ENCODE data around the gene ICAM2.

The ICAM2 gene

DNA sequence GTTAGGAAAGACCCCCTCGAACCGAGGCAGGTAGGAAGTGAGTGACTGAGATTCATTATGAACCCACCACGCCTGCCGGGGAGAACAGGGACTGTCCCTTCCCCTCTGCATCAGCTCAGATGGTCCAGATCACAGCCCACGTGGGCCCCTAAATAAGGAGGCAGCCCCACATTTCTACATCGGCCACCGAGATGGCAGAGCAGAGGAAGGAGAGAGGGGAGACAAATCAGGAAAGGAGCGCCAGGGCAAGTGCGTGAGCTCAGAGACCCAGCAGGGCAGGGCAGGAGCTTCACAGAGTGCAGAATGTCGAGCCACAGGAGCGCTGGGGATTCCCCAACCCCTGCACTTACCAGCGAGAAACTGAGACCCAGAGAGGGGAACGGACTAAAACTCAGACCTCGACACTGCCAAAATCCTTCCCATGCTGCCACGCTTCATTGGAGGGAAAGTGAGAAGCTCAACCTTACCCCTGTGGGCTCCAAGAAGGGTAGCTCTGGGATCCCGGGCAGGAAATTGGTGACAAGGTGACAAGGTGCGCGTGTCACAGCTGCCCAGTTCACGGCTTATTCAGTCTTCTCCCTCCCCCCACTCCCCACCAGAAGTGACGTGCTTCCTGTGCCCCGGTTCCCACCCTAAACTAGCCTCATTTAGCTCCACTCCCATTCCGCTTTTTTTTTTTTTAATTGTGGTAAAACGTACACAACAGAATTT lies at the start of gene ICAM2:
Gene ICAM2, minus strand, starts transcription at position 578 of the 711 bp plus-strand sequence. CDS start 13,942 bp downstream, outside the sequence.
- DNase-seq = no peak

DNA sequence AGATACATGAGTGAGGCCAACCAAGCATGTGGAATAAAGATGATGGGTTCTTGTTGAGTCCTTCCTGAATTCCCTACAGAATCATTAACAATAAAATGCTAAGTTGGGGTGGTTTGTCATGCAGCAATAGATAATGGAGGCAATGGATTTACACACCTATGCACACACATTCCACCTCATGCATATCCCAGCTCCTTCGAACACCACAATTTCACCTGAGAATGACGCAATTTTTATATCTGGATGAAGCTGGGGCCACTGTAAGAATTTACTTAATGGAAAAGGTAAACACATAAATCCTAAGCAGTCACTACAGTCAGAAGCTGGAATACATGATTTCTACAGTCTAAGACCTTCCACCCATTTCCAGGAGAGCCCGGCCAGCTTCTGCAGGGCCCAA lies 49.8 kb upstream of the ICAM2 start:
- no peak for DNase-seq

DNA sequence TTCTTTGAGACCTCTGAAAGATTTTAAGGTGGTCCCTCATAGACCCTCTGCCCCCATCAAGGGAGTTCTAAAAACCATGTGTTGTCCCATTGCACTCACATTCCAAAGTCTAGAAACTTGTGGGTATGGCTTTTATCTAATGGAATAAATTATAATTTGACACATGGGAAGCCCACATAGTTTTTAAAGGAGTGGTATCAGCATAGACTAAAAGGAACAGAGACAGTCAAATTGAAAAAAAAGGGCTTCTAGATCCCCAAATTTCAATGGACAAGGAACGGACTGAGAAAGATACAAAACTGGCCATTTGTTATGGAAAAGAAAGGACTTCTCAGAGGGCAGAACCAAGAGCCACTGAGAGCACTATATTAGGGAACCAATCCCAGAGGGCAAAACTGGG lies 48.7 kb upstream of the ICAM2 start:
- no peak for DNase-seq

DNA sequence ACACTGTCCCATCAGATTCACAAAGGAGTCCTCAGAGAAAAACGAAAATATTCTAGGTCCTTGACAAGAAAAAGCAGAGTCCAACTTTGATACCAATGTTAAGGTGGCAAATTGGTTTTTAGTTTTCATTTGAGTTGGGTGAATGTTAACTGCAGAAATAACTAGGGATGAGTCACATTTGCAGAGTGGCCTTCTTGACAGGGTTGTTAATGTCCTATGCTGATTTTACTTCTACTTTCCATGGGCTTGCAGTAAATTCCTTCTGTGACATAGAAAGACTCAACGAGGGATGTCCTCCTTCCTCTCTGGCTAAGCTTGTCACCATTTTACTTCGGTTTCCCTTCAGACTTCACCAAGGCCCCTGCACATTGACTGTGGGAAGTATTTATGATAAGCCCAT lies 47.2 kb upstream of the ICAM2 start:
- no peak for DNase-seq

DNA sequence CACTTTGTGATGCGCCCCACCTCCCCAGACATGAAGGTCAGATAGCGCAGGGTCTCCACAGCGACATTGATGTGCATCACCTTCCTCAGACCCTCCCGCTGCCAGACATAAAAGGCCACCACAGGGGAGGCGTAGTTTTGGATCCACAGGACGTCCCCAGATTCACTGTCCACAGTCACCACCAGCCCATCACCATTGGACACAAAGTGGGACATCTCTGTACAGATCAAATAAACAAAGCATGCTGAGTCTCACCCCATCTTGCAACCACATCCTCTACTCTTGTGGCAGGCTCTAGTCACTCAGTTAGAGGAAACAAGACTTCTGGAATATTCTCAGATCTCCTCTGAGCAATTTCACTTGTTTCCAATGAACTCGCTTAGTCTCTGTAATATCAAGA lies 46.3 kb upstream of the ICAM2 start:
- no peak for DNase-seq

DNA sequence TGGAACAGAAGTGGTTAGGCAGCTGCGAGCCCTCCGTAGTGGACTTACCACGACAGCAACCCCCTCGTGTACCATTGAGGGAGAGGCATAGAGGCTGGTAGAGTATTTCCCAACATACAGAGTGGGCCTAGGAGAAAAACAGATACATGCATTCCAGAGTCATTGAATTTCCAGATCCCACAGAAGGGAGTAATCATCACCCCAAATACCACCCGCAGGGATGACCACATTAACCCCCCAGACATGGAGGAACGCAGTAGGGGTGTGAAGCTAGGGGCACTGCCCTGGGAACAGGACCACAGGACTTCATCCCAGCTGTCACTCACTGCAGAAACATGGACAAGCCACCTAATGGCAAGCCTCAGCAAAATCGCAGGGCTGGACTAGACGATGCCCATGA lies 44.7 kb upstream of the ICAM2 start:
- no peak for DNase-seq

DNA sequence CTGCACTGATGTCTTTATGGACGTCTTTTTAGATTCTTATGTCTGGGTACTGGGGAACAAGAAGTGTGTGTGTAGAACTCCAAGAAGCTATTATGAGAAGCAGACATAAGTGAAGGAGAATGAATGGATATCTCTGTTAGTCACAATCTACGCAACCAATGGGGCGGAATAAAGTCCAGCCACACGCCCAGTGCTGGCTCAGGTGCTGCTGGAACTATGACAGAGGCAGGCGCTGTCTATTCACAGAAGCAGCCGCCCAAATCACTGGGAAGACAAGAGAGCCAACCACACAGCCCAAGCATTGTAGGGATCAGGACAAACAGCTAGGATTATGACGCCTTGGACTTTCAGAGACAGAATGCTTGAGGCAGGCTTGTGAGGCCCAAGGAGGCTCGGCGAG lies 43.9 kb upstream of the ICAM2 start:
- DNase-seq = no peak

DNA sequence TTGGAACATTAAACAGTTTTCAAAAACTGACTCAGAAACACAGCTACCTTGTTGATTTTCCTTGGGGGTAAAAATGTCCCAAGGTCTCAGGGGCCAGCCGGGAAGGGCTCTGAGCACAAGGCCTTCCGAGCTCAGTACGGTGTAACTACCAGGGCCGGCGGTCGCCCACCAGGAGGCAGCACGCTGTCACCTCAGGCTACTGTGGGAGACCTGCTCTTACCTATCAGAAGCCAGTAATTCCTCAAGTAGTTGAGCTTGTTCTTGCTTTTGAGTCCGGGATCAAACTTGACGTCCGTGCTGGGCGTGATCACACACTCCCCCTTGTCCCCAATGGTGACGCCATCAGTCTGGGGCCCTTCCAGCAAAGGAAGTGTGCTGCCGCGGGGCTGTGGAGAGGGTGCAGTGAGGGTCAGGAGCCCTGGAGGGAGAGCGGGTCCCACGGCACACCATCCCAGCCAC lies 43.4 kb upstream of the ICAM2 start:
- DNase-seq = peak; percentile 51

DNA sequence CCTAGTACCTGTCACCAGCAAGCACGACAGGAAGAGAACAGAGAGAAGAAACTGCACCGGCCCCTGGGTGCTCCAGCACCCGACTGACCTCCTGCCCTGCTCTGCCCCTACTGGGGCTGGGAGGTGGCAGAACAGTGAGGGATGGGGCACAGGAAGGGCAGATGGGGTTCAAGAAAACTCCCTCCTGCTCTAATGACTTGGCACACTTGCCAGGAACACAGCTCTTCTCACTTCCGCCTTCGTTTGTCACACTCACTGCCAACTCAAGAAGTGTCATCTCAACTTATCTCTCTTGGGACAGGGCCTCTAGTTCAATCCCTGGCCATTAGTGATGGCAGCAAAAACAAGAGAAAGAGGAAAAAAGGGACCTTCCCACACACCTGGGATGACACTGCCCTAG lies 42.7 kb upstream of the ICAM2 start:
- no peak for DNase-seq

DNA sequence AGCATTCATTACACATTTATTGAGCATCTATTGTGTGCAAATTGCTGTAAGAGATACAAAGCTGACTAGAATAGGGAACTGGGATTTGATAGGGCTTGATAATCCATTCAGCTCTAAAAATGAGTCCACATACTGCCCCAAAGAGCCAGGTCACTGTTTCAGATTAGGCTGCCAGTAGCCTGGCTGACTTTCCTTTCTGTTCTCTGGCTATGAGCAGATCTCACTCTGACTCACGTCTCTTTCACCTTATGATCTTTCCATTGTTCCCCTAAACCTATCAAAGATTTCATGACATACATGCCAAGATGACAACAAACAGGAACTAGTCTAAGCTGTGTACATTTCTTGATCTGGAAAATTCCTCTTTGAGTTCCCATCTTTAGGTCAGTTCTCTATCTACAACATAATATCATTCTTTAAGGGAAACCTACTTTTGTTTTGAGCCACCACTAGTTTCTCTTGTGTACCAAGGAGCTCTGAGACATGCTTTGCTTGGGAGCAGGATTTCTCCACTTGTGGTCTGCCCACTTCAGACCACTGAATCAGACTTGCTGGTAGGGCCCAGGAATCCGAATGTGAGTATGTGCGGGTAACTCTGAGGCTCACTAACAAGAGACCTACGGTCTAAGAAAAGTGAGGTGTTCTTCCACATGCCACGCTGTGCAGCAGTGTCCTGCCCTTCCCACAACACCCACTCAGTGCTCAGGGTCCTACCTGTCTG lies 40.9 kb upstream of the ICAM2 start:
- no peak for DNase-seq

DNA sequence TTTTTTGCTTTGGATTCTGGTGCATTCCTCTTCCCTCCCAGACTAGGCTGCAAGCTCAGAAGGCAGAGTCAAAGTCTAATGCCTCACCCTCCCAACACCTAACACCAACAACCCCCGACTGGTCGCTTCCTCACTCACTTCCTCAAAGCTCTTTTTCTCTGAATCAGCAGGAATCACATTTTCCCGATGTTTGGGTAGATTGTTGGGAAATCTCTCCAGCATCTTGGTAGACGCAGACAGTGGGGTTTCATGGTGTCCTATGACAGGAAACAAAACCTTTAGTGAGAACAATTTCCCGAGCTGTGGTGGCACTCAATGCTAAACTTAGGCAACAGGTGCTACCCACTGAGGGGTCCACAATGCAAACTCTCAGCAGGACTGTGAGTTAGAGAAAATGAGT lies 39.9 kb upstream of the ICAM2 start:
- DNase-seq = no peak

DNA sequence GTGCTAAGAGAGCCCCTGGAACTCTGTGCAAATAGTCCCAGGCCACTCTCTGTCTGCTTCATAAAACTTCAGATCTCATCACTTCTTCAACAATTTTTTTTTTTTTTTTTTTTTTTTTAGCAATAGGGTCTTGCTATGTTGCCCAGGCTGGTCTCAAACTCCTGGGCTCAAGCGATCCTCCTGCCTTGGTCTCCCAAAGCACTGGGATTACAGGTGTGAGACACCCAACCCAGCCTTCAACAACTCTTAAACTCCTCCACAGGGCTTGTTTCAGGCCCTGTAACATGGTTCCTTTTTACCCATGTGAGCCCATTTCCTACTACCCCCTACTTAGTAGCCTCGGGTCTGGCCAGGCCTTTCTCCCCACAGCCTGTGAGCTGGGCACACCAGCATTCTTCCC lies 39.3 kb upstream of the ICAM2 start:
- DNase-seq = no peak

DNA sequence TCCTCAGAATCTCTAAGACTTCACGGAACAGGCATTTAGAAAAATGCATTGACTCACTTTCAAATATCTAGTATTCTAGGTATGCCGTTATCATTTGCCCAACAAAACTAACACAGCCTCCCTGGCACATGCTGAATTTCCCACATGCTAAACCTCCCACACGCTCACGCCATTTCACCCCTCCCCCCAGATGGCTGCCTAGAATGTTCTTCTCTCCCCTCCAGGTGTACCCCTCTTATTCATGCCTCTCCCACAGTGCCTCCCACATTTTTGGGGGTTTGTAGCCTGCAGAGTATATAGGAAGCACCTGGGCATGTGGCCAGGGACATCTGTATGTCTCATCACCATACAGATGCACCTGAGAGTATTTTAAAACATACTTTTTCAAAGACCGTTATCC lies 38.2 kb upstream of the ICAM2 start:
- no peak for DNase-seq

DNA sequence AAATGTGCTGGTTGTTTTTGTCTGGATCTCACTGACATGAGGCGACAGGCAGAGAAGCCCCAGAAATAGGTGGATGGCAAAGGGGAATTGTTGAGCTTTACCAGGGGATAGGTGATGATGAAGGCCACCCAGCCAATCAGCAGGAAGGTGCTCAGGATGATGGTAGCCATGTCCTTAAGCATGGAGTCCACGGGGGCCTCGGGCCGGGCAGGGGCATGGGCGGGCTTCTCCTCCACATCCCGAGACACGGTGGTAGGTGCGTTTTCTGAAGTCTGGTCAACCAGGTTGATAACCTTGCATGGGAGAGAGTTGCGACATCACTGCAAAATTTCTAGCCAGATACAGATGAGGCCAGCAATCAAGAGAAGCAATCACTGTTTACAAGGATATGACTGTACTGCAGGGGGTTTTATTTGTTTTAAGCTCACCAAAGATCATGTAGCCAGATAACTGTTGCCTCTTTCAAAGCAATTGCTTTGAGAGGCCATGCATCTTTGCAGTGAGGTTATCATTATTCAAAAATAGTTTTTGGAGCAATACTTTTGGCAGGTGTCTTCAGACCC lies 37.3 kb upstream of the ICAM2 start:
- no peak for DNase-seq

DNA sequence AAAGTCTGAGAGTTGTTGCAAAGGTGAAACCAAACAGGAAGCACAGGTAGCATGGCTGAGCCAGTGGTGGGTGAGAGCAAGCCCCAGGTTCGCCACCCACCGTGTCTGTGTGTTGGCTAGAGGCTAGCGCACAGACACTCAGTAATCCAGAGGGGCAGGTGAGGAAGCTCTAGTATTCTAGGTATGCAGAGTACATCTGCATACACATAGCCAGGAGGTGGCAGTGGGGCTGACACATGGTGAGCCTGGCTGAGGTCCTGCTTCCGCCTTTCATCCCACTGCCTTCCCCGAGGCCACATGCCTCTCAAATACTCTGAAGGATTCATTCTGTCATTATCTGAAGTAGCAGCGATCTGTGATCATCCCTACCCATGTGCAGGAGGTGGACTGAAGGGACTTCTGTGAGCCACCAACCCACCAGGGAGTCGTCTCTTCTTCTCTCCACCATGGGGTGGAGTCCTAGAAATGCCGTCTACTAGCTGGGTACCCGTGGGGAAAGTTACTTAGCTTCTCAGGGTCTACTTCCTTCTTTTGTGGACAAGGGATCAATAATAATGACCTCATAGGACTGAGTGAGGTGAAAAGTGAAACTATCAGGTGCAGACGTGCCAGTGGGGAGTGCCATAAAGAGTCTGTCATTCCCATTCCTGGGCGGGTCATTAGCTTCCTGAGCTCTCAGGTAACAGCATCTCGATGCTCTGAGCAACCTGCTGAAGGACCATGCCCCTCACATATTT lies 36.0 kb upstream of the ICAM2 start:
- no peak for DNase-seq

DNA sequence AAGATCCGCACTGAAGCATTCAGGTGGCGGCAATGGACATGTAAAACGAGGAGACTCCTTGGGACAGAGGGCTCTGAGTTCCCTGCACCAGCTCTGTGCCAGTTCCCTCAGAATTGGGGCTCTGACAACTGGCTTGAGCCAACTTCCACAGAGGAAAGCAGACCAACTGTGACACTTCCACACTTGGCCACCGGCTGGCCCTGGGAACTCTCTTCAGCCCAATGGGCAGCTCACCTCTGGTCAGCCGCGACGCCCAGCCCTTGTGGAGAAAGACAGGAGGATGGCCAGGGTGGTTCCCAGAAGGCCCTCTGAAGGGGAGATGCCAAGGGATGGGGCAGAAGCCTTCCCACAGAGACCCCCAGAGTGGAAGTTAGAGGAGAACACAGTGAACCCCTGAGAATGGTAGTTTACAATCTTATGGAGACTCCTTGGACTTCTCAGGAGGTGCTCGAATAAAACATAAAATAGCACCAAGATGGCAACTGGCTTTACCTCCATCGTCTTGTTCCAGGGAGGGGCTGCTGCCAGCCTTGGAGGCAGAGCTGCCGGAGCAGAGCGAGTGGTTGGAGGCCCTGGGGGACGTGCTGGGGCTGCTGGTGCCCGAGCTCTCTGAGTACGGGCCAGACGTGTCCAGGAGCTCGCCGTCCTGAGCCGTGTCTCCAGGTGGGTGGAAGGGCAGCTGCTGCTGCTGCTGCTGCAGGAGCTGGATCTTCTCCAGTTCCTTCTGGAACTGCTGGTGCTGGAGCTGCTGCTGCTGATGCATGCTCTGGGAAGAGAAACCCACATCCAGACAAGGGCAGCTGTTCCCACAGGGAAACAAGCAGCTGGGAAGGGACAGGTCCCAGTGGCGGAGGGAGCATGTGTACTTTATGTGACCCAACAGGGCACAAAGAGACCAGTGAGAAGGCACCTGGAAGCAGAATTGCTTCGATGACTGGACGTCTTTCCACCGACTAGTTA lies 35.0 kb upstream of the ICAM2 start:
- no peak for DNase-seq

DNA sequence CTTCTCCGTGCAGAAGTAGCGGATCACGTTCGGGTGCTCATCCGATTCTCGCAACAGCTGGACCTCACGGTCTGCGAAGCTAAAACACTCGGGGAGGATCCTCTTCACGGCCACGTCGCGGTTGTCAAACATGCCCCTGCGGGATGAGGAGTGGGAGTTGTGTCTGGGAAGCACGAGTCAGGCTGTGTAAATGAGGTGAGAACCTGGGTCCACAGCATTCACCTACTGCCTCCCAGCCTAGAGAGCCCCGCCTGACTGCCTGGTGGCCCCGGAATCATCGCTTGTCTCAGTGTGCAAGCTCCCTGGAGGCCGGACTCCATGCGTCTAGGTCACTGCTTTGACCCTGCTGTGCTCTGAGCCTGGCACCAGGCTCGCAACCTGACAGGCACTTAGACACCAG lies 33.9 kb upstream of the ICAM2 start:
- DNase-seq = no peak

DNA sequence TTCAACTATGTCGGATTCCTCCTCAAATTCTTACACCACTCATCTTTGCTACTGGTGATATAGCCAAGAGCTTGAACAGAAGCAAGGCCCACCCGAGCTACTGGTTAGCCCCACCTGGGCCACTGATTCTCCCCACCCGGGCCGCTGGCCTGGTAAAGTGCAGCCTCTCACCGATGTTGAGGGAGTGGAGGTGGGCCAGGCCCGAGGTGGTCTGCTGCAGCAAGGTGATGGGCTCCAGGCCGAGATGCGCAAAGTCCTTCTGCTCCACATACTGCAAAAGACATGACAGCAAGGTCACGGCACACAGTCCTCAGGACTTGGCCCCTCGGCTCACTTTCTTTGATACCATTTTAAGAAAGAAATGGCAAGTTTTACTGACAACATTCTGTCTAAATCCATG lies 32.7 kb upstream of the ICAM2 start:
- no peak for DNase-seq

DNA sequence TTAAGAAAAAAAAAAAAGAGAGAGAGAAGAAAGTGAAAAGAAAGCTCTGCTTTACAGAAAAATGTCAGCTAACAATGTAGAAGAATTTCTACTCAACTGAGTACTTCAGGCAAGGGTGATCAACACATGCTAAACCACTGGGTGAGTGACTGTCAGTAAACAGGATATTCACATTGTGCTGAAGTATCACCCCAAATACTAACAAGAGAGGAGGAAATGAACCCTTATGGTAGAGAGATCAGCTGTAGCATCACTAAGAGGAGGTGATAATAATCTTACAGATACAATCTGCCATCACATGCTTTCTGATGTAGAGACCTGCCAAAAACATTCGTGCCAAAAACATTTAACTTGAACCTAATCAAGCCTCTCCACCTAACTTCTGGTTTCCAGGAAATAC lies 30.7 kb upstream of the ICAM2 start:
- no peak for DNase-seq

DNA sequence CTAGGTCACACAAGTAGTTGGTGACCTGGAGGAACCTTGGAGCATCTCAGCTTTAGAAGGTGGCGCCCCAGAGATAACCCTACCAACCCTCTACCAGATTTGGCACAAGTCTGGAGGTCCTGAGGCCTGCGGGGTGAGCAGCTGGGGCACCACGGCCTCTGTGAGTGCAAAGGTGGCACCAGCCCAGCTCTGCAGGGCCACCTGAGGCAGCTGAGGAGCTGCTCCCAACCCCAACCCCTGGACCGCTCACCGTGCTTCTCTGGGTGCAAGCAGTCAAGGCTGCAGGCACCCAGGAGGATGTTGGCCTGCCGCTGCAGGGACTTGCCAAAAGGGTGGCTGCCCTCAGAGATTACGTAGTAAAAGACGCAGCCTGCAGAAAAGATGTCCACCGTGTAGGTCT lies 28.4 kb upstream of the ICAM2 start:
- DNase-seq = no peak

DNA sequence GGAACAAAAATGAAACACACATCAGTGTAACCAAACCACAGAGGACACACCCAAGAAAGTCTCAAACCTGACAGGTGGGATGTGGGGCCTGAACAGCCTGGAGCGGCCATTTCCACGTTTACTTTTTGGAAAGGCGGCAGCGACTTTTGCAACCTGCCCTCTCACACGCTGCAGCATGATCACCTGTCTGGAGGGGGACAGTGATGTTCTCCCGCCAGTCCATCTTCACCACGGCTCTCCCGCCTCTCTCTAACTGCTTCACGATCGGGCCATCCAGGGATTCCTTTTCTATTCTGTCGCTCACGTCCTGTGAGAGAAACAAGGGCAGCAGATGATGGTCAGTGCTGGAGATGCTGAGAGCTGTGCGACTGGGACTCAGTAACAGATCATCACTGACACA lies 24.7 kb upstream of the ICAM2 start:
- DNase-seq = no peak

DNA sequence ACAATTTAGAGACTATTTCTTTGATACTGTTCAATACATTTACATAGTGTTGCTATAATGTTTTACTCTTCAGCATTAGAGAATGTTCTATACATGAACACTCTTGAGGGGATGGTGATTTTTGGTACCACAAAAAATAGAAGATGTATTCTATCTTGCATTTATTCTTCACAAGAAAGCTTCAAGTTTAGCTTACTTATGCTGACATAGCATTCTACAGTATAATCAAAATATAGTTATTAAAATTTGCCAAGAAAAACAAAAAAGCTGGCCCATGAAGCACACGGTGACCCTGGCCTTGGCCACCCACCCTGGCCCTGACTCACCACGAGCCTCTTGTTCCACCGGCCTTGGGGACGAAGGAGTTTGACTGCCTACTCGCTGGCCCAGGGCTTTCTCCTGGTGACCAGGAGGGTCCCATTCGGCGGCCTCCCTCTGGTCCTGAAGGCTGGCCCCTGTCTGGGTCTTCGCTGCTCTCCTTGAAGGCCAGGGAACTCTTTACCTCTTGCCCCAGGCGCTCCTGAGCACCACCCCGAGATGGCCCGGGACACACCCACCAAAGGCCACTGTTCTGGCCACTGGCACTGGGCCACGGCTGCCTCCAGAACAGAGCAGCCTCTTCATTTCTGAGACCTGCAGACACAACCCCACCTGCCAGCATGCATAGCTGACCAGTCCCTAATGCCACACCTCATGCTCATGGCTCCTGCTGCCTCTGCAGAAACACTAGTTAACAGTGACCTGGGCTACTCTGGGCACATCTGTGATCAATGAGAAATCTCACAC lies 22.5 kb upstream of the ICAM2 start:
- DNase-seq = no peak
